Osteoblast (primary cell): Measurements from ENCODE around the gene WWOX. TPM values are rescaled to one million over a fixed set of nuclear protein-coding genes. Genes with fewer than 3 reads are reported as not detected.
A peak's percentile ranks its signal among the peaks of the same experiment; 100 is the strongest.

Source experiments
- DNase-seq: peaks from one replicate; pipeline ENCODE4 v3.0.0; 2011; ENCODE audit warnings: low spot score, mixed read lengths; ENCODE audit not compliant: insufficient read length; ENCODE audit errors: missing footprints
- H2AFZ ChIP-seq: 2 replicates; pipeline ENCODE4 v1.6.0; 2011; ENCODE audit warnings: mild to moderate bottlenecking, low read length
- H3K27ac ChIP-seq: 2 replicates; pipeline ENCODE4 v1.5.1; 2011; ENCODE audit warnings: mild to moderate bottlenecking, low read depth, low read length, moderate library complexity
- H3K27me3 ChIP-seq: 2 replicates; pipeline ENCODE4 v1.6.0; 2012; ENCODE audit warnings: mild to moderate bottlenecking, control low read depth, inconsistent platforms, low read length, moderate library complexity; ENCODE audit not compliant: insufficient read depth
- H3K36me3 ChIP-seq: 2 replicates; pipeline ENCODE4 v1.5.1; 2011; ENCODE audit warnings: mild to moderate bottlenecking, low read length, control low read depth, moderate library complexity; ENCODE audit not compliant: insufficient read depth
- H3K4me1 ChIP-seq: 2 replicates; pipeline ENCODE4 v1.5.1; 2011; ENCODE audit warnings: mild to moderate bottlenecking, low read length, control low read depth, moderate library complexity; ENCODE audit not compliant: insufficient read depth
- H3K4me2 ChIP-seq: 2 replicates; pipeline ENCODE4 v1.6.0; 2011; ENCODE audit warnings: mild to moderate bottlenecking, low read length; ENCODE audit not compliant: insufficient read depth
- H3K4me3 ChIP-seq: fragments of 200-600 bp; sonication (generic); 3 replicates; pipeline ENCODE4 v1.5.1; 2012; ENCODE audit warnings: mild to moderate bottlenecking, low read length, inconsistent platforms; ENCODE audit not compliant: insufficient read depth
- H3K79me2 ChIP-seq: 2 replicates; pipeline ENCODE4 v1.6.0; 2012; ENCODE audit warnings: mild to moderate bottlenecking, low read length, control low read depth, inconsistent platforms; ENCODE audit not compliant: insufficient read depth
- H3K9me3 ChIP-seq: 2 replicates; pipeline ENCODE4 v1.5.1; 2011; ENCODE audit warnings: low read depth, low read length, control low read depth
- H4K20me1 ChIP-seq: 2 replicates; pipeline ENCODE4 v1.6.0; 2012; ENCODE audit warnings: mild to moderate bottlenecking, low read length, control low read depth; ENCODE audit not compliant: insufficient read depth
- CTCF ChIP-seq: IDR thresholded peaks from 2 replicates; pipeline ENCODE4 v1.5.1; 2011; ENCODE audit warnings: mild to moderate bottlenecking, low read depth, low read length, moderate library complexity; ENCODE audit errors: extremely low read depth
- total RNA-seq: library from RNA; depleted of rRNA; stranded (reverse); fragments of >200 nt; gene quantifications from 2 replicates; pipeline ENCODE4 v1.2.3, GENCODE V29; 2012

Gene WWOX
- total RNA-seq, 1 donor, result 23.9 TPM

GRCh38 chr16:79201436-79201835 is 1102.0 kb downstream of the WWOX start:
- H3K79me2 ChIP-seq, result no peaks in the 10 kb centered on the region
- no peak overlapping the region for H3K4me3 ChIP-seq
- no peaks in the 10 kb centered on the region for H3K36me3 ChIP-seq
- DNase-seq, result no peak
- no peaks in the 10 kb centered on the region for H3K27me3 ChIP-seq
- peaks cover 3% of the 10 kb centered on the region for H3K9me3 ChIP-seq
- H3K4me1 ChIP-seq, result no peaks in the 10 kb centered on the region
- H3K27ac ChIP-seq, result no peak overlapping the region
- no peak for TF ChIP-seq CTCF
- H2AFZ ChIP-seq, result no peak overlapping the region
- H4K20me1 ChIP-seq, result no peaks in the 10 kb centered on the region
- H3K4me2 ChIP-seq, result no peak overlapping the region

- TF ChIP-seq CTCF, result no peak
- no peak for DNase-seq
- H3K79me2 ChIP-seq, result no peaks in the 10 kb centered on the region
- H3K36me3 ChIP-seq, result no peaks in the 10 kb centered on the region
- H3K27me3 ChIP-seq, result no peaks in the 10 kb centered on the region
- H3K4me2 ChIP-seq, result no peak overlapping the region
- H3K4me3 ChIP-seq, result no peak overlapping the region
- no peaks in the 10 kb centered on the region for H3K4me1 ChIP-seq
- no peak overlapping the region for H3K27ac ChIP-seq
- no peak overlapping the region for H2AFZ ChIP-seq
- no peaks in the 10 kb centered on the region for H4K20me1 ChIP-seq
- H3K9me3 ChIP-seq, result peaks cover 6% of the 10 kb centered on the region
Observed at GRCh38 chr16:79202977-79203376, 1103.5 kb downstream of the WWOX start.

GRCh38 chr16:79204486-79204885 is 1105.0 kb downstream of the WWOX start:
- Histone ChIP-seq H3K27ac (no peak overlapping the region), H3K27me3 (no peaks in the 10 kb centered on the region), H3K36me3 (no peaks in the 10 kb centered on the region), H4K20me1 (no peaks in the 10 kb centered on the region), H3K4me3 (no peak overlapping the region), H2AFZ (no peak overlapping the region), H3K4me2 (no peak overlapping the region), H3K79me2 (no peaks in the 10 kb centered on the region), H3K9me3 (peaks cover 6% of the 10 kb centered on the region), H3K4me1 (no peaks in the 10 kb centered on the region)
- TF ChIP-seq CTCF, result no peak
- no peak for DNase-seq

GRCh38 chr16:79206889-79207288 is 1107.4 kb downstream of the WWOX start:
- Histone ChIP-seq H3K36me3 (no peaks in the 10 kb centered on the region), H3K4me2 (no peak overlapping the region)

More at GRCh38 chr16:79206889-79207288, 1107.4 kb downstream of the WWOX start:
- Histone ChIP-seq H3K4me1 (no peaks in the 10 kb centered on the region), H3K4me3 (no peak overlapping the region), H3K79me2 (no peaks in the 10 kb centered on the region), H3K27ac (no peak overlapping the region), H3K9me3 (peaks cover 6% of the 10 kb centered on the region), H2AFZ (no peak overlapping the region), H4K20me1 (no peaks in the 10 kb centered on the region), H3K27me3 (no peaks in the 10 kb centered on the region)
- no peak for TF ChIP-seq CTCF
- DNase-seq, result peak; percentile 23
